NOMO-1 treated with DMSO at 0.1 percent for 48 hours (cell line): ENCODE data around the gene OCSTAMP.
A peak's percentile ranks its signal among the peaks of the same experiment; 100 is the strongest.

Source experiments
- DNase-seq: peaks from one replicate; lab custom pipeline; 2025; ENCODE audit not compliant: unreplicated experiment; lab: John Stamatoyannopoulos, UW

Gene OCSTAMP, protein sequence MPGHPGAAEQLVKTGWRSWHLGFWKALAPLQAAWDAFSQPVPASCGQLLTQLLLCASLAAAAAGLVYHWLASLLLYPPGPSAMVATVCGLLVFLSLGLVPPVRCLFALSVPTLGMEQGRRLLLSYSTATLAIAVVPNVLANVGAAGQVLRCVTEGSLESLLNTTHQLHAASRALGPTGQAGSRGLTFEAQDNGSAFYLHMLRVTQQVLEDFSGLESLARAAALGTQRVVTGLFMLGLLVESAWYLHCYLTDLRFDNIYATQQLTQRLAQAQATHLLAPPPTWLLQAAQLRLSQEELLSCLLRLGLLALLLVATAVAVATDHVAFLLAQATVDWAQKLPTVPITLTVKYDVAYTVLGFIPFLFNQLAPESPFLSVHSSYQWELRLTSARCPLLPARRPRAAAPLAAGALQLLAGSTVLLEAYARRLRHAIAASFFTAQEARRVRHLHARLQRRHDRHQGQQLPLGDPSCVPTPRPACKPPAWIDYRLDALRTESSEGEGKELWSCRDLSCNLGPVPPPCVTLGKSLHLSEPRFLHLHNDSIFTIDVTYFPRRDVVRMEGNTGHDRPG

DNA sequence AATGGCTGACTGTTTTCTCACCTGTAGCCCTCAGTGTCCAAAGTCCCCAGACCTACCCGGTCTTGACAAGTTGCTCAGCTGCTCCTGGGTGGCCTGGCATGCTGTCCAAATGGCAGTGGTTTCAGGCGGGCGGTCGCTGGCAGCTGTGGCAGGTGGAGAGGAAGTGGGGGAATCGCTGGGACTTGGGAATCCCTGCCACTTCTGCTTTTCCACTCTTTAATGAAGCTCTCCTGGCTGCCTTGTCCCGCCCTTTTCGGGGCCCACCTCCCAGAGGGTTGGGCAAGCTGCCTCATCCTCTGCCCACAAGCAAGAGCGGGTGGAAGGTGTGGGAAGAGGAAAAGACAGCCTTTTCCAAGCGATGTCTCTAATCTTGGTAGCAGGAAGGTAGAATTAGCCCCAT lies at the start of gene OCSTAMP:
Gene OCSTAMP, minus strand, starts transcription at position 194 of the 400 bp plus-strand sequence. Its CDS starts 94 bp downstream, at position 100.
- DNase-seq, result peak; percentile 15

DNA sequence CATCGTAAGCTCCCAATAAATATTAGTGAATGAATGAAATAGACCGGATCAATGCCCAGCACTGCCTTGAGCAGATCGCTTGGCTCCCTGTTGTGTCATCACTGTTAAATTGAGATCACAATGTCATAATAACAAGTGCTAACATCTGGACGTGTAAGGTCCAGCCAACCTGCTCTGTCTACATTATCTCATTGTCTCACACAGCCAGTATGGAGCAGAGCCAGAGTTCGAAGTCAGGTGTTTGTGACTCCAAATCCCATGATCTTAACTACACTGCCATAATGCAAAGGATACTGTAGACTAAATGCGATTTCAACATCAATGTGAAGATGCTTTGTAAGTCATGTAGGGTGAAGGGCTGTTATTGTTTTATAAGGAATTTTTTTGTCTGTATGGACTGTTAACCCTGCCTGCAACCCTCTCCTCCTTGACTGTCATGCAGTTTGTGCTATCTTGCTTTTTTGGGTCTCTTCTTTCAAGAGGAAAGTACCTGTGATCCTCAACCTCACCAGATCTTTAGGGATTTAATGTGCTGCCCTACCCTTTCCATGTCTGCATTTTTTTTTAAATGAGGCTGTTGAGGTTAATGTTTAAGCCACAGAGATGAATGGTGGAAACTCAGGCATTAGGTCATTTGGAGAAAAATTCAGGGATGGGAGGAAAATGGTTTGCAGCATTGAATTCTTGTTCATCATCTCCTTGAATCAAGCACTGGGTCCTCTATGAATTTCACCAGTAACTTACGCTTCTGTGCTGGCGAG lies 49.0 kb upstream of the OCSTAMP start:
- no peak for DNase-seq

DNA sequence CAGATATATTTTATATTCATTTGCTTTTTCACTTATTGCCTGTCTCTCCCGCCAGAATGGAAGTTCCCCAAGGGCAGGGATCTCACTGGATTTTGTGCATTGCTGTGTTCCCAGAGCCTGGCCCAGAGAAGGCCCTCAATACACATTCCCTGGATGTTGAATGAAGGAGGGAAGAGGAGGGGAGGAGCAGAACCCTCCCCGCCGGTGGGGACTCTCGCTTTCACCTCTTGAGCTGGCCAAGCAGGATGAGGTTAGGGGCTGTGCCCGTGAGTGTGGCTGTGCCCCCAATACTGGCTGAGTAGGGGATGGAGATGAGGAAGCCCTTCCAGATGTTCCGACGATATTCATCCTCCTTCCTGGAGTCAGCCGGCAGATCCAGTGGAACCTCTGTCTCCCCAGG lies 45.5 kb upstream of the OCSTAMP start:
- DNase-seq, result no peak

DNA sequence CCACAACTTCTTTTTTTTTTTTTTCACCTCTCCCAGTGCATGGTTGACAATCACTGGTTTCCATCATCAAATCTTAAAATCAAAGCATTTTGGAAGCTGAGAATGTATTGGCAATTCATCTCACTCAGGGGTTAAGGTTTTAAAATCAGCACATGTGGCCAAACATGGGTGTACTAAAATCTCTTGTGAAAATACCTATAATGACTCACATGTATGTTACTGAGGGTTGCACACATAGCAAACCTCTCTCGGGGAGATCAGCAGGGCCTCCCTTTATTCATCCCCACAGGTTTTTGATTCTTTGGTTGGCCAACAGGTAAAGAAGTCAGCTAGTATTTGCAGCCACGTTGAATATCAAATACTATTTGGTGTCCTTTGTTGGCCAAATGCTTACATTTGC lies 44.3 kb upstream of the OCSTAMP start:
- no peak for DNase-seq

DNA sequence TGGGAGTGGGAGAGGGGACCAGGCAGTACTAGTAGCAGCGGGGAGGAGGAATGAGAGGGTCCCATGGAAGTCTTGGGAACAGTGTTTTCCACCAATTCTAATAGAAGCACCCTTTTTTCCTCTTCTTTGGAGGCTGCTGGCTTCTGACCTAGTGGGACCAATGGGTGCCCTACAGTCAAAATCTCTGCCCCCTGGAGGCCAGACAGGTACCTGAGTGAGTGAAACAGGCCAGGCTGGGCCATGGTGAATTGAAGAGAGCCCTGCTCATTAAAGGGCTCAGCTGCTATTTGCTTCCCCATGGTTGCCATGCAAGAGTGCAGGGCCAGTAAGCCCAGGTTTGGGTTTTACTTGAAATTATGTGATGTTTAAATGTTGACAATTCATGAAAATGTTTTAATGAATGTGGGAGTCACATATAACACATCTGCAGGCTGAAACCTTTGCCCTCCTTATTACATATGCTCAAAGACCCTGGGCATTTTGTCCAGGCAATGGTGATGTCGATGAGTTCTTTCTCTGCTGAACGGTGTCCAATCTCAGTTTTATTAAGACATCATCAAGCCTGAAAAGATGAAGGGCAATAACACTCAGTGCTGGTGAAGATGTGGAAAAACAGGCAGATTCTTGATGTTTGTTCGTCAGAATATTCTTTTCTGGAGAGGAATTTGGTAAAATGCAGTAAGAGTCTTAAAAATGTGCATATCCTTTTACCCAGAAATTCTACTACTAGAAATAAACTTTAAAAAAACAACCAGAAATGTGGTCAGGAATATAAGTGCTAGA lies 42.3 kb upstream of the OCSTAMP start:
- DNase-seq, result no peak

DNA sequence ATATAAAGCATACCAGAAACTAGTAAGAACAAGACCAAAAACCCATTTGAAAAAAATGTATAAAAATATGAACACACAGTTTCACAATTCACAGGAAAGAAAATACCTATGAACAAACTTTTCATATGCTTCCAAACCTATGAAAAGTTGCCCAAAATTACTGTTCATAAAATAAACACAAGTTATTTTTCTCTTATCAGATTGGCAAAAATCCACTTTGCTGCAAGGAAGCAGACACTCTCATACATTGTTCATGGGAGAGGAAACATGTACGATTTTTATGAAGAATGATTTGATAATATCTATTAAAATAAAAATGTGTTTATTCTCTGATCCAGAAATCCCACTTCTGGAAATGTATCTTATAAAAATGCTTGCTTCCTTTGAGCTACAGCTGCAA lies 40.0 kb upstream of the OCSTAMP start:
- no peak for DNase-seq

DNA sequence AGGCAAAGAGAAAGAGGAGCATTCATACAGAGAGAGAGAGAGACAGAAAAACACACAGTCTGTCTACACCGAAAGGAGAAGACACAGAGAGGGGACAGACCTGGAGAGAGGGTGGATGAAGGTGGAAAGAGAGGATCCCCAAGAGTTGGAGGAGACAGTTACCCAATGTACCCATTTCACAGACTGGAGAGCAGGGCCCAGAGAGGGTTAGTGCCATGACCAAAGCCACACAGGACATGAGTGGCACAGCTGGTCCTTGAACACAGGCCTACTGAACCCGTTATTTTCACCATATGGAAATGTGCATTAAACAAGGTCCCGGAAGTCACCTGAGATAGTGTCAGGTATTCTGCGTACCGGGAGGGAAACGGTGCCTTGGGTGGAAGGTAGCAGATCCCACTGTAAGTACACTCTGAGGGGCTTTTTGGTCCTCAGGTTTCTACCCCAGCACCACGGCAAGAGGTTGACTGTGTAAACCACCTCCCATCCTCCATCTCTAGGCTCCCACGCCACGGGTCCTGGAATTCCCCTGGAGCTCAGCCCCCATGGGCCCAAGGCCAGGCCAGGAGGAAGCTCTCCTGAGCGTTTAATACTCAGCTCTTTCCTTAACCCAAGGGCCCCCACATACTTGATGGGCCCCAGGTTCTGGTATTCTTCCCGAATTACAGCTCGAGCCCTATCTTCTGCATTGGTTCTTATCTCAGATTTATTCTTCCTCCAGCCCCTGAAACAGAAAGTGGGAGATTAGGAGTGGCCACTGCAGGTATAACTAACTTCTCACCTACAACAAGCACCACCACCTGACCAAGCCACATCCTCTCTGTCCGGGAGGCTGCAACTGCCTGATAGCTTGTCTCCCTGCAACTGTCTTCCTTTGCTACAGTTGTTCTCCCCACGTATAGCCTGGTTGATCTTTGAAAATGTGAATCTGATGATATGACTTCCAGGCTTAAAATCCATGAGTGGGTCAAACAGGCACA lies 38.4 kb upstream of the OCSTAMP start:
- no peak for DNase-seq

DNA sequence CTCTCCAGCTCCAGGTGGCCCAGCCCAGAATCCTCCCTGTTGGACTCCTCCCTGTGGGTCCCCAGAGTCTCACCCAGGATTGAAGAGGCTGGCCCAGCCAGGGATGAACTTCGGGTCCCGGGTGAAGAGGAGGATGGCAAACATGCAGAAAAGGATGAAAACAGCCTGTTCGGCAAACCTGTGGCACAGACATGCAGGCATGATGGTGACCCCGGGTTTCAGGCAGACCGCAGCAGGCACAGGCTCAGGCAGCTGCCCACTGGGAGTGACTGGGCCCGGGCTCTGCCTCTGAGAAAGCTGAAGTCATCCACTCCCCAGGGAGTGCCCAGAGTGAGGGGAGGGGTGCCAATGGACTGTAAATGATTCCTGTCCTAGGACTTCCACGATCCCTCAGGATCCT lies 37.5 kb upstream of the OCSTAMP start:
- DNase-seq, result no peak

DNA sequence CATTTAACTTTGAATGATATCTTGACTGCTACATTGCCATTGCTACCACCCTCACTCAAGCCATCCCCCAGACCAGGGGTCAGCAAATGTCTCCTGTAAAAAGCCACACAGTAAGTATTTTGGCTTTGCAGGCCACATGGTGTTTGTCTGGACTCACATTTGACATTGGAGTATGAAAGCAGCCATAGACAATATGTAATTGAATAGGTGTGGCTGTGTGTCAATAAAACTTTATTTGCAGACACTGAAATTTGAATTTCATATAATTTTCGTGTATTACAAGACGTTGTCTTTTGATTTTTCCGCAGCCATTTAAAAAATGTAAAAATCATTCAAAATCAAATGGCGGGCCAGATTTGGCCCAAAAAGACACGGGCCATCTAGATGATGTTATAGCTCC lies 36.3 kb upstream of the OCSTAMP start:
- DNase-seq, result no peak

DNA sequence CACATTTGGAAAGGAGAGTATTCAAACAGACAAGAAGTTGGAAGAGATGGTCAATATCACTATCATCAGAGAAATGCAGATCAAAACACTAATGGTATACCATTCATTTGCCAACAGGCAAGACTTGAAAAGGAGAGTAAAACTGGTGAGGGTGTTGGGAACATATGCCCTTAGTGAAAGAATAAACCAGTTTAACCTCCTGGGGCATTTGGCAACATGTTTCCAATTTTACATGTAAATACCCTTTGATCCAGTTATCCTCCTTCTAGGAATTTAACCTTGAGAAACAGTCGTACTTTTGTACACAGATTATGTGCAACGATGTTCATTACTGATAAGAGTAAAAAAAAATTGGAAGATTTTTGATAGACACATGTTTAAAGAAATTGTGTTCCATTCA lies 34.1 kb upstream of the OCSTAMP start:
- DNase-seq, result no peak

DNA sequence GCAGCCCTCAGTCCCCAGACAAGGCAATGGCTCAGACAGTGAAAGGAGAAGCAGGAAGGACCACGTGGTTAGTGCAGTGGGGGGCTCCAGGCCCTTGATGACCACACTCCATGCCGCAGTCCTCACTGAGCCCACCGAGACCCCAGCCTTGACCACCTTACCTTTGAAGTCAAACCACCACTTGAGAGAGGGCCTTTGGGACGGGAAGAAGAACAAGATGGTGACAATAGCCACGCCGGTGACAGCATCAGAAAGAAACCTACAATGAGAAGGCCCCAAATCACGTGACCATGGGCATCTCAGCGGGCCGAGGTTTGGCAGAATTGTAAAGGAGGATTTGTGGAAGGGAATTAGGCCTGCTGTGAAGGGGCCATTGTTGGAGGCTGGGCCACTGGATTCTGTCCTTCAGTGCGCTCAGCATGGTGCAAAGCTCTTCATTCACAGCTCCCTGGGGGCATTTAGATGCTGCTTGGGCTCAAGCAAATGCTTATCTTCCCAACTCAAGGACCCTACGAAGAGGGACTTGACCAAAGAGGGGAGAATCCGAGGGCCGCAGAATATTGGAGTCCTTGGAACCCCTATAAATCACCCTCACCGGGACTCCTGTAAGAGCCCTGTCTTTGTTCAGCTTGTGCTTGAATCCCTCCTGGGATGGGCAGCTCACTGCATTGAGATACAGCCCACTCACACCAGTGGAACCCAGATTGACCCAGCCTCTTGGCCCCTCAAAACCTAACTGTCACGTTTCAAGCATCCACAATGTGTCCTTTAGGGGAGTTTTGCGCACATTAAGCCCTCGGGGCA lies 33.2 kb upstream of the OCSTAMP start:
- DNase-seq, result no peak

DNA sequence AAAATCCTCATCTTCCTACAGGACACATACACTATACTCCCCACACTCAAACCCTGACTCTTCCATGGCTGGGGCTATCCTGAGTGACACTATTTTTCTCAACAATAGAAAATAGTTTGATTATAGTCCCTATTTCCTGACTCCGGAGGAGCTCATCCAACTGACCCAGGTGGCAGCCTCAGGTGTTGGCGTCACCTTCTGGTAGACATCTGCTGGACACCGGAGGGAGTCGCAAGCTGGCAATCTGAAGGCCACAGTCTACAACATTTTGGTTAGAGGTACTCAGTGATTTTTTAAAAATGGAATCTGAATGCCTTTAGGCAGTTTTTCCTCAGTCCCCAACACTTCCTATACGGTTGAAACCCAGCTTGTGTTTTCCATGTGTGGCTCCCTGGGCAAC lies 32.2 kb upstream of the OCSTAMP start:
- no peak for DNase-seq

DNA sequence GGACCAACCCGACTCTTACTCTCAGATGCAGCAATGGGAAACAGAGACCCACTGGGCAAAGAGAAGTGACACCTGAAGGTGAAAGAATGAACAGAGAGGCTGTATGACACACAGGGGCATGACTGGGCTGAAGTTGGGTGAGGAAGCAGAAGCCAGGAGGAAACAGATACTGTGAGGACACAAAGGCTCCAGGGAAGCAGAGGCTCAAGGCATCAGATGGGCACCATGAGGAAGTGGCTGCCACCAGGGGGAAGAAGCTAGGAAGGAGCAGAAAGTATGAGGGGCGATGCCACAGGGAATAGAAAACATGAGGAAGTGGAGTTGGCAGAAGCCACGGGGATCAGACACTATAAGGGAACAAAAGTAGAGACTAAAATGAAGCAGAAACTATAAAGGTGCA lies 30.9 kb upstream of the OCSTAMP start:
- no peak for DNase-seq

DNA sequence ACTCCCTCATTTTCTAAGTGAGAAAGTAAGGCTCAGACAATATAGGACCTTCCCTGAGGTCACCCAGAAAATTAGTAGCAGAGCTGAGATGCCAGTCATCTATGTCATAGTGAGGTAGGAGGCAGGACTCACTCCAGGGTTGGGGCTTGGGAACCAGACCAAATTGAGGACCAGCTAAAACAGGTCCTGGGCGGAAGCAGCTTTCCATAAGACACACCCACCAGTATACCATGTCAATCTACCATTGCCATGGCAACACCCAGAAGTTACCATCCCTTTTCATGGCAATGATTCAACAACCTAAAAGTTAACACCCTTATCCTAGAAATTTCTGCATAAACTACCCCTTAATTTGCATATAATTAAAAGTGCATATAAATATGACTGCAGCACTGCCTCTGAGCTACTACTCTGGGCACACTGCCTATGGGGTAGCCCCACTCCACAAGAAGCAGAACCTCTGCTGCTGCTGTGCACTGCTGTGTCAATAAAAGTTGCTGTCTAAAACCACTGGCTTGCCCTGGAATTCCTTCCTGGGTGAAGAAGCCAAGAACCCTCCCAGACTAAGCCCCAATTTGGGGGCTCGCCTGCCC lies 30.3 kb upstream of the OCSTAMP start:
- DNase-seq, result no peak

DNA sequence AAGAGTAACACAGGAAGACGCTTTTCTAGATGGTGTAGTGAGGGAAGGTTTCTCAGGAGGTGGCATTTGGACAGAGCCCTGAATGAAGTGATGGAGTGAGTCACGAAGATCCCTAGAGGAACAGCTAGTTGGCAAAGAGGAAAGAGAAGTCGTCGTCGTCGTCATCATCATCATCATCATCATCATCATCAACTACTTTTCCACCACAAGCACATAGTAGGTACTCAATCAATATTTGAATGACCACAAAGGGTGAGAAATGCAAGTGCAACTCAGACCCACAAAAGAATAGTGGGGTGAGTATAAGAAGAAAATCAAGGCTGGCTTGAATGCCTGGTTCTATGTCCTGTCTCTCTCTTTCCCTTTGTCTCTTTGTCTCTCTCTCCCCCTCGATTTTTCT lies 28.3 kb upstream of the OCSTAMP start:
- DNase-seq, result no peak

DNA sequence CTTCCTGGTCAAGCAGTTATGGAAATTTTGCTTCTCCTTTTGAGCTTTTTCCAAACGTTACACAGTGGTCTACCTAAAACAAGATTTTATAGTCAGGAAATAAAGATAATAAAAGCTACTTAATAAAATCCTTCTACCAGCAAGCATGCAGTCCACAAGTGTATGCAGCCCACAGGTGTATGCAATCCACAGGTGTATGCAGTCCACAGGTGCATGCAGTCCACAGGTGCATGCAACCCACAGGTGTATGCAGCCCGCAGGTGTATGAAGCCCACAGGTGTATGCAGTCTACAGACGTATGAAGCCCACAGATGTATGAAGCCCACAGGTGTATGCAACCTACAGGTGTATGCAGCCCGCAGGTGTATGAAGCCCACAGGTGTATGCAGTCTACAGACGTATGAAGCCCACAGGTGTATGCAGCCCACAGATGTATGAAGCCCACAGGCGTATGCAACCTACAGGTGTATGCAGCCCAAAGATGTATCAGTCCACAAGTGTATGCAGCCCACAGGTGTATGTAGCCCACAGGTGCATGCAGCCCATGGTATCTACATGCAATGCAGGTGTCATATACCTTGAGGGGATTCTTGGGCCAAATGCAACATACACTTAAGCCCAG lies 26.4 kb upstream of the OCSTAMP start:
- no peak for DNase-seq

DNA sequence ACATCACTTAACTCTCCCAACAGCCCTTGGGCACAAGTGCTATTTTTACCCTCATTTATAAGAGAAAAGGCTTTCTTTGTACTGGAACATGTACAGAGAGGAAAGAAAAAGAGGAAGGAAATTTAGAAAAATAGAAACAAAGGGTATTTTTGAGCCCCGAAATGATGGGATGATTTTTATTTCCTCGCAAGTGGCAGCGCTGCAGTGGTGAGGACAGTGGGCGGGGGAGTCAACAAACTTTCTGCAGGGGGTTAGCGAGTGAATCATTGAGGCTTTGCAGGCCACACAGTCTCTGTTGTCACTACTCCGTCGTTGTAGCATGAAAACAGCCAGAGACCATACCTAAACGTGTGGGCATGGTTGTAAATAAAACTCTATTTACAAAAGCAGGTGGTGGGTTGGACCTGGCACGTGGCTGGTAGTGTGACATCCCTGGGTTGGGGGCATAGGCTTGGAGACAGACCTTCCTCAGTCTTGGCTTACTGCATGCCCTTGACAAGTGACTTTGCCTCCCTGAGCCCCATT lies 25.5 kb upstream of the OCSTAMP start:
- peak; percentile 31 for DNase-seq

DNA sequence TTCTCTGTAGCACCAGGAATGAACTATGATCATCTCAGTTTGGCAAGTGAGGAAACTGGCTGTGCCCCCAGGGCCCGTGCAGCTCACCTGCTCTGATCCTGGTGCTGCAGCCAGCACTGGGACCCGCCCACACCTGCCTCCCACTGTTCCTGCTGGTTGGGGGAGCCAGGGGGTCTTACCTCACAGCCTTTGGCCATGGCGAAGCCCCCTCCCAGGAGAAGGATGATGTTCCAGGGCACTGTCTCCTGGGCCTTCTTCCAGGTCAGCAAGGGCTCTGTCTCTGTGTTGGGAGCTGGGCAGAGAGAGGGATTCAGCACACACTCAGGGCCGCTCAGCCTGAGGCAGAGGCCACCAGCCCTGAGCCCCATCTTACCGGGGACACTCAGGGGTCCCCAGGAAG lies 24.9 kb upstream of the OCSTAMP start:
- DNase-seq, result no peak
